Stimulated activated CD8-positive, alpha-beta memory T cell treated with anti-CD3 and anti-CD28 coated beads, Interleukin-7, amount 100 ng/mL, for 48 hours (primary cell): ENCODE results near the gene VPS4B.

Experiments used
- DNase-seq, 2 donors: peaks; one replicate each; pipeline ENCODE4 v3.0.0-alpha.2; 2020; ENCODE audit warnings: low read depth in 1 of 2; ENCODE audit errors: extremely low read depth in 1 of 2

VPS4B gene

DNA sequence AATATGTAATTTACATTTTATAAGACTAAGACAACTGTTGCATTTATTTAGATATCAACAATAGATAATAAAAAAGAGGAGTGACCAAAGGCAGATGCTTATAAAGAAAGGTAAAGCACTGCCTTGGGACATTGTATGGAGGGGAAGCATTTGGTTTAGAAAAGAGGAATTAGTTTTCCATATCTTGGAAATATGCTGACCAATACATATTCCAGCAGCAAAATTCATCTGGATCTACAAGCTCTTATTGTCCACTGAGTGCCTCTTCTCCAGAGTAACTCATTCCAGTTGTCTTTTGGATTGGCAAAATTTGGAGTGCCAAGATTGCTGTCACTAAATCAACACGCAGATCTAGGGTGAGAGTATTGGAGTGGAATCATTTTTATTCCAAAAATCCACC lies 8.9 kb upstream of the VPS4B start:
- no peak for DNase-seq

DNA sequence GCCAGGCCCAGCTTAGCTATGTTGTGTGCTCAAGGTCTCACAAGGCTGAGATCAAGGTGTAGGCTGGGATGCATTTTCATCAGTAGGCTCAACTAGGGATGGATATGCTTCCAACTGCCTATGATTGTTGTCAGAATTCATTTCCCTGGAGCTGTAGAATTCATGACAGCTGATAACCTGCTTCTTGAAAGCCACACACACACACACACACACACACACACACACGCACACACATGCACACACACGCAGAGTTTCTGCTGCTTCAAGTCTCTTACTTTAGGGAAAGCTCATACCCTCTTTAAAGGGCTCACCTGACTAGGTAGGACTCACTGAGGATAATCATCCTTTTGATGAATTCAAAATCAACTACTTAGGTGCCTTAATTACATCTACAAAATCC lies 8.2 kb upstream of the VPS4B start:
- no peak for DNase-seq

DNA sequence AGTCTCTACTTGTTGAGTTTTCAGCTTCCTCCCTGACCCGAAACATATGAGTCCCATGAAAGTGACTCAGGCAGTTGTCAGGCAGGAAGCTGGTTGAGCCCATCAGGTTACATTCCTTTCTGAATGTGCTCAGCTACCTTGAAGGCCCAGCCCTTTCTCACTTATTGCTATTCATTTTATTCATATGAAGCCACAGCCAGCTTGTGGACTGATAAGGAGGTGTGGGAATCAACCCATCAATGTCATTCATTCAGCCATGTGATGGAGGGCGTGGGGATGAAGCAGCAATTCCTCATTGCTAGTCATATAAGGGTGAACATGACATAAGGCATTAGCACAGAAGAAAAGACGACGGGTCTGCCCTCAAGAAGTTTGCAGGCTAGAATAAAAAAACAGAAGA lies 5.3 kb upstream of the VPS4B start:
- no peak for DNase-seq

DNA sequence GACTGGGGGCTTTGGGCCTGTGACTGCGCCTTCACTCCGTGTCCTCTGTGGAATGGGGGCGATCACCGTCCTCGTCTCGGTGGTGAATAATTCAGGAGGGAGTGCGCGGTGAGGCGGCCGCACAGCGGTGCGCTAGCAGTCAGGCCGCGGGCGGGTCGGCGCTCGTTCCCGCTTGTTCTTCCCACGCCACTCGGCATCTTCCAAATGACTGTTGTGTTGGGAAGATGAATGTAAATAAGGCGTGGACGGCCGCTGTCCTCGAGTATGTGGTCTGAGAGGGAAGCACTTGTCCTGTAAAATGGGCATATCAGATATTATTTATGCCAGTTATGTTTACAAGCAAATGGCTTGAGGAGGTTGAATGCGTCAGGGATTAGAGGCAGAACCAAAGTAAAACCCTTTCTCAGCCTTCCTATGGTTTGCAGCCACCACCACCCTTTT lies 608 bp upstream of the VPS4B start:
- no peak for DNase-seq

DNA sequence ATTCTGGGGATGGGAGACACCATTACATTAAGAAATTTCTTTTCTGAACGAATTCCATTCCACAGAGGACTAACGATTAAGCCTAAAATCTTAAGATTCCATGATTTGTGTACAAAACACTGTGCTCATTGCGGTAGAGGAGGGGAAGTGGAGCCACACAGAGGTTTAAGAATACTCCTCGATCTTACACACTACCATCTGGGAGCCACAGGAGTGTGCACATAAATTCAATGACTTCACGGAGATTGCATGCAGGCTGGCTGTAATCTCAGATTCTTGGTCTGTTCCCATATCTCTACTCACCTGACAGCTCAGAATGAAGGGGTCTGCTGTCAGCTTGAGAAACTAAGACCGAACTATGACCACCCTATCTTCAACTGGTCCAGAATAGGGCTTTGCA lies 762 bp downstream of the VPS4B start:
- no peak for DNase-seq

DNA sequence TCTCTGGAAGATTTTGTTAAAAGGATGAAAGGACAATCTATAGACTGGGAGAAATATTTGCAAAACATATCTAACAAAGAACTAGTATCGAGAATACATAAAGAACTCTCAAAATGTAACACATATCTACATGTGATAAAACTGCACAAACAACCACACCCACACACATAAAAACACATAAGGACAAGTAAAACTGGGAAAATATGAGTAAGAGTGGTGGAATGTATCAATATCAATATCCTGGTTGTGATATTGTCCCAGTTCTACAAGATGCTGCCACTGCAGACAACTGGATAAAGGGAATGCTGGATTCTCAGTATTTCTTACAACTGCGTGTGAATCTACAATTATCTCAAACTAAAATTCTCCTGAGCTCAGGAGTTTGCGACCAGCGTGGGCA lies 9.3 kb downstream of the VPS4B start:
- no peak for DNase-seq

DNA sequence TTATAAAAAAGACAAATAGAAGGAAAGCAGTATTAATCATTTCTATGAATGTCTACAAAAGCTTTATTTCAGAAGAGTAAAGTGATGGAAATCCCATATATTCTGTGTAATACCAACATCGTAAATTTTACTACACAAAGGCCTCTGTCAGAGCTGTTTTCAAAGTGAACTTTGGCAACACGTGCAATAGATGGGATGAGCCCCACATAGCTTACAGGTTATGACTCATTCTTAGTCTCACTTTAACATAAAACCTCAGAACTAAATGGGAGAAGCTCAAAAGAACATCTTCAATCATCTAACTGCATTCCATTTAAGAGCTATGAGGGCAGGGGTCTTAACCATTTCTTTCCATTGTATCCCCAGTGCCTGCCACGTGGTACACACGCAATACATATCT lies 11.5 kb downstream of the VPS4B start:
- no peak for DNase-seq

DNA sequence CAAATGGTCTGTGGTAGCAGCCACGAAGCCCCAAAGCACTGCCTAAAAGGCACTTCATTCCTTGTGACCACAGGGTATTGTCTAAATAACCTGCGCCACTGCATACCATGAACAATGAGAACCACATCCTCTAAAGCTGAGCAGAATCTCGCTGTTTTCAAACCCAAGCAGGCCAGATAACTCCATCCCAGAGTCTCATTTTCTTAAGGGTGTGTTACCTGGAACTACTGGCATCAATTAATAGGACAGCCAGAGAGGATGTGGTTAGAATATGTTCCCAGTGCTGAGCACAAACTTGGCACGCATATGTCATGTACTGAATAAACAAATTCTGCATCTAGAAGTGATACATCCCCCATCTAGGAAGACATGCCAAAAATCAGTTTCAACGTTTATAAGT lies 13.0 kb downstream of the VPS4B start:
- no peak for DNase-seq

DNA sequence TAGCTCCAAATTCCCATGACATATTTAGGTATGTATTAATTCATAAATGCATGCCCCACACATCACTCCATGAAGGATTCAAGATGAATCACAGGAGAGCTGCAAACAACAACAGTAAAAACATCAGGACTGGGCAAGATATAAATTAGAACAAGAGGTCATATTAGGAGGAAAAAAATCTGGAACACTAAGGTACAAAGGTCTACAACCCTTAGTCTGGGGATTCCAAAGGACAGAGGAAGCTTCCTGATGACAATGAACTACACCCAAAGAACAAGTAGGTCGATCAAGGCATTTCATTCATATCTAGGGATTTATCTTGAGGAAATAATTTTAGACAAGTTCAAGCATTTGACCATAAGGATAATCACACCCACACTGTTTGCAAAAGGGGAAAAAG lies 14.5 kb downstream of the VPS4B start:
- DNase-seq: no peak

DNA sequence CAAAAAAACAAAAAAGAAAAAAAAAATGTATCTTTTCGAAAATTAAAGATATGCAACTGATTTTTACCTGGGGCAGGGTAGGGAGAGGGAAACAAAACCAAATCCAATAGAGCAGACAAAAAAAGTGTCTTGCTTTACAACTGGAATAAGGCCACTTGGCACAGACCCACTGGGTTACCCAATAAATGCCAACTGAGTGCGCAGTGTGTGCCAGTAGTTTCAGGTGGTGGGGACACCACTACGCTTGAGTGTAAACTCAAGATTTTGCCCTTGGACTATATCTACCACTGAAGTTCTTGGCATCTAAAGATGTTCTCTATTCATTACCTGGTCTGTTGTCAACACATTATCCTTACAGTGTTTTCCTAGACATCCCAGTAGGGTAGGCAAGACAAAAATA lies 16.3 kb downstream of the VPS4B start:
- no peak for DNase-seq

DNA sequence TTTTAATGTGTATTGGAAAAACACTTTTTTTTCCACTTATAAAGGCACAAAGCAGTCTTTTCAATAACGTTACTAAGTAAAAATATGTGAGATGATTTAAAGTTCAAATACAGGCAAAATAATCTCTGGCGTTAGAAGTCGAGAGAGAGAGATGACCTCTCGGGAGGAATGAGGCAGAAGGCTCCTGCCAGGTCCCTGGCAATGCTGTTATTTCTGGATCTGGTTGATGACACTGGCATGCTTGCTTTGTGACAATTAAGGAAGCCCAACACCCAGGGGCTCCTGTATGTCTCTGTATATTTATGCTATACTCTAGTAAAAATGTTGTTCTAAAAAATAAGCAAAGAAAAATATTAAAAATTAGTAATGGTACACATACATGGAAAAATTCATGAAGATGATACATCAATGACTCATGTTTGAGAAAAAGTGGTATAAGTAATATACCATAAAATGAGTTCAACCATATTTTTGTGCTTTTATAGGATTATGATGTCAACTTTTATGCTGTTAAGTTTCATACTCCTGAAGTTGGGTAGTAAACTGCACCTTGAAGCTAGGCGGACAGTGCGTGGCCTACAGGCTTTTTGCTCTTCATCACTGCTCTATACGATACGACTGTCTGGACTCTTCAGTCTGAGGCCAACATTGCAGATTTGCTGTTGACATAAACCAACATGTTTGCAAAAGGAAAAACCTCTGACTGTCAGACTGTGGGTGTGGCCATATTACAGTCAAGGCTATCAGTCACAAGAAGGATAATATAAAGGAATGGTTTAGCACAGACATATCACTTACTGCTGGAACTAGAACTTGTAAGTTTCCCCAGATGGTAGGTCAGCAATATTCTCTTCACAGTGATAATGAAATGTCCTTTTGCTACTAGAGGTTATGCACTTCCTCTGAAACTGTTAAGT lies 19.8 kb downstream of the VPS4B start:
- DNase-seq: no peak

DNA sequence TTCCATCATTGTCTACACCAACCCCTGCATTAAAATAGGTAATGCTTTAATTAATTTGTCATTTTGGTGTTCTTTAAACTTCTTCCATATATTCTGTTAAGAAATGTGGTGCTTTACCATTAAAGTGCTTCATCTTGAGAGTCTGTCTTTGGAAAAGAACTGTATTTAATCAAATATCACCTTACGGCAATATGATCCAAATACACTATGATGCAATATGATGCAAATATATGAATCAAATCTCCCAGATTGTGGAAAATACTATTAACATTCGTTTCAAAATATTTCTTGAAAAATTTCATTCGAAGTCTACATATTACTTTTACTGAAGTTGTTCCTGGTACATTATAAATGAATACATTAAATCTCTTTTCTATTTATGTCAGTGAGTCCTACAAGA lies 23.0 kb downstream of the VPS4B start:
- DNase-seq: no peak

DNA sequence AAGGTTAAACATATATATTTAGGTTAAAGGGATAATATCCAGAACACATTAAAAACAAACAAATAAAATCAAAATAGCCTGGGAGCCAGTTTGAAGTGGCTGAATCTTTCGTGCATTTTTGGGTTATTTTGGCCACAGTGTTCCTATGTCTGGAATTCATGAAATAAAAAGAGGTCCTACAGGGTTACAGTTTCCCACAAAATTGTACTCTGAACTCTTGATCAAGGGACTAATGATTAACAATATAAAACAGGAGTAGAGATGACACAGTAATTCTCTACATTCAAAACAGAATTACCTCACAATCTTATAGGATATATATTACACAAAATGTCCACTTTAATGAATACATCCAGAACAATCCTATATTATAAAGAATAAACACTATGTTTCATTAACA lies 24.9 kb downstream of the VPS4B start:
- no peak for DNase-seq

DNA sequence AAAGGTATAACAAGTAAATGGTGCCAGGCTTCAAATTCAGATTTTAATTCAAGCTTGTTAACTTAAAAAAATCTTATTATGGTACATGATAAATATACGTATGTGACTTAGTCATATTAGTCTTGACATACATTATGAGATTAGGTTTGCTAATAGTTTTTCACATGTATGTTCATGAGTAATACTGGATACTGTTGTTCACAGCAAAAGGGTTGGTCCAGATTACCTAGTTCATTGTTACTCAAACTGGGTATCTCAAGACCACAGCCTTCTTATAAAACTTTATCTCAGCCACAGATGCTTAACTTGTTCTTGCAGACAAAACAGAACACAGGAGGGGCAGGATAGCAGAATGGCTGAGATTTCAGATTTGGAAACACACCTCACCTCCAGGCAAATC lies 26.8 kb downstream of the VPS4B start:
- no peak for DNase-seq

DNA sequence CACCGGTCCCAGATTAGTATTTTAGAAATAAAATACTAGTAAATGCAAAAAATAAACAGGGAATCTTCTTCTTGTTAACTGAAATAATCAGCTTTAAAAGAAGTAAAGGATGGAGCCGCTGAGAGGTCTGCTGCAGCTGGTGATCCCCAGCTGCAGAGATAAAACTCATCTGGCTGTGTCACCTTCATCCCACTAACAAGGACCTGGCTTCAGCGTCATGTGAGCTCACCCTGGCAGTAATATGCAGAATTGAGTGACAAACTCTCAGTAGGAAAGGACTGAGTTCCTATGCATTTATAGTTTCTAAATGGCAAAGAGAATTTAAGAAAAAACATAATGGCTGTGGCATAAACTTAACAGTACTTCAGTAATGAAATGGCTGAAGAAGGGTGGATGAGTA lies 27.3 kb downstream of the VPS4B start:
- no peak for DNase-seq

DNA sequence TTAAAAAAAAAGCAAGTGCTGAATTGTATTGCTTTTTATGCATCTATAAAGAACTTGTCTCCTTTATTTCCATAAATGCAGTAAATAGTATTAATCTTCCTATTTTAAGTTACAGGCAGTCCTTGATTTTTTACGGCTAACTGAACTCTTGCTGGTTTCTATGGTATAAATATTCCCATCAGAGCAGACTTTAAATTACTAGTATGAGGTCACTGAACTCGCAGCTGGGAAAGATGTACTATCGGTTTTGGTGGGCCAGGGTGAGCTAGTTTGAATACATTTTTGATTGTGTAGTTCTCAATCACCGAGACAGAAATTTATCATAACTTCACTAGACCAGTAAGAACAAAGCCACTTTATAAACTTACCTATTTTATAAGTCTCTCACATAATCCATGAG lies 34.4 kb downstream of the VPS4B start:
- no peak for DNase-seq

DNA sequence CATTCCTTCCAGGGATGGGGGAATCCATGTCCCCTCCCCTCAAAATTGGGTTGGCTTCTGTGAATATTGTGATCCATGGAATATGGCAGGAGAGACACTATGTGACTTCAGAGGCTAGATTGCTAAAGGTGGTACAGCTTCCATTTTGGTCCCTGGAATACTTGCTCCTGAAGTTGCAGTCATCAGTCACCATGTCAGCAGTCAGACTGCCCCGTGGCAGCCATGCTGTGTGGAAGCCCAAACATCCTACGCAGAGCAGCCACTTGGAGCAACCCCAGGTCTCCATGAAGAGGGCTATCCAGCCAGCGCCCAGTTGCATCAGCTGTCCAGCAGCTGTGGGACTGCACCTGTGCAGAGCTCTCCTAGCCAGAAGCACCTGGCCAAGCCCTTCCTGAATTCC lies 39.4 kb downstream of the VPS4B start:
- DNase-seq: no peak

DNA sequence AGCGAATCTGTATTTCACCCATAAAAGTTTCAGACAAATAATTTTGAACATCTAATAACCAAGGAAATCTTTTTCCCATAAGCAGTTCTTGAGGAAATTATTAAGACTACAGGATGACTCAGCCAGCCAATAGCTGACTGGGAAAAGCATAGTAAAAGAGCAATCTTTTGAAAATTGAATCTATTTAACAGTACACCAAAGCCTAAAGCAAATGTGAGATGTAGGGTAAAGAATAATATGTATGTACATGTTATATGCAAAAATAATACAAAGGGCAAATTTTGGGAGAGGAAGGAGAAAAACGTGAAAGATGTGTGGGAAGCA lies 42.7 kb downstream of the VPS4B start:
- no peak for DNase-seq

DNA sequence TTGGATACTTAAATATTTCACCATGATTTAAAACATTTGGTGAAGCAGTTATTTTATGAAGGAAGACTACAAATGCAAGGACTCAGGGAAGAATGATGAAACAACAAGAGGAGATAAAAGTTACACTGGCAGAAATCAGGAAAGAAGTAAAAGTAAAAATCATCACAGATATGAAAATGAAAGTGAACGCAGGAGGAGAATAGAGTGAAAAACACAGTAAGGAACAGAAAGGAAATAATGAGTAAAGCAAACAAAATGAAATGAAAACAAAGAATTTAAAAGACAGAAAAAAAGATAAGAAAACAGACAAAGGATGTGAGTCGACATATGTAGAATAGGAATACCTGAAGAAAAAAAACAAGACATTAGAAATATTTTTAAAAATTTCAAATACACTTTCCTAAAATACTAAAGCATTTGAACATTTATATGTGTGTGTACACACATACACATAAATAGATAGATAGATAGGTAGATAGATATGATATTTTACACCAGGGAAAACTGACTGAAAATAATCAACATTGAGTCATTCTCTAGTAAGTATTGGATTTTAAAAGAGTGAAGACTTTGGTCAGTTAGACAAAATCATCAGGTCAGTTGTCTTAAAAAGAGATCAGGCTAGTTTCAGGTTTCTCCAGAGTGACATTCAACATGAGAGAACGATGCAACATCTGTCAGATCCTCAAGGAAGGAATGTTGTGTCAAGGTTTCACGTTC lies 43.2 kb downstream of the VPS4B start:
- no peak for DNase-seq

DNA sequence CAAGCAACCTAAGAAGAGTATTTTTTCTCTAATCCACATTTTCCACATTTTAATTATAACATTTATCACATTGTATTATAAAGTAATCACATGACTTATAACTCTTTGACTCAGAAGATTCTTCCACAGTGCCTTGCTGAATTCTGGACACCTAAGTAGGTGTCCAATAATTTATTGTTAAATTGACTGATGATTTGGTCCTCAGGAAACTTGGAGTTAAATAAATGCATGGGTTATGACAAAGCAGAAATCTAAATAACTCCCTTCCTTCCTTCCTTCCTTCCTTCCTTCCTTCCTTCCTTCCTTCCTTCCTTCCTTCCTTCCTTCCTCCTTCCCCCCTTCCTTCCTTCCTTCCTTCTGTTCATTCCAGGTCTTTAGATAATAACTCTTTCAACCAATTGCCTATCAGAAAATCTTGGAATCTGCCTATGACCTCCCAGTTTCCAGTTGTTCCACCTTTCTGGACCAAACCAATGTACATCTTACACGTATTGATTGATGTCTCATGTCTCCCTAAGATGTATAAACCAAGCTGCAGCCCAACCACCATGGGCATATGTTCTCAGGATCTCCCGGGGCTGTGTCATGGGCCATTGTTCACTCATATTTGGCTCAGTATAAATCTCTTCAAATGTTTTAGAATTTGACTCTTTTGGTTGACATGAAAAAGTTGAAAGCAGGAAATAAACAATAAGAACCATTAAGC lies 44.8 kb downstream of the VPS4B start:
- no peak for DNase-seq

DNA sequence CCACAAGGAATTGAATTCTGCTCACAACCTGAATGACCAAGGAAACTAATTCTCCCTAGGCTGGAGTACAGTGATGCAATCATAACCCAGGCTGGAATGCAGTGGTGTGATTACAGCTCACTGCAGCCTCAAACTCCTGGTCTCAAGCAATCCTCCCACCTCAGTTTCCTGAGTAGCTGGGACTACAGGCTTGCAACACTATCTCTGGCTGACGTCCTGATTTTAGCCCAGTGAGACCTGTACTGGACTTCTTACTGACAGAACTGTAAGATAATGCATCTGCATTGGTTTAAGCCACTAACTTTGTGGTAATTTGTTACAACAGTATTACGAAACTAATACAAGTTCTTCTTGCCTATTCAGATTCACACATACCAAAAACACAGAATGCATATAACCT lies 45.7 kb downstream of the VPS4B start:
- no peak for DNase-seq

DNA sequence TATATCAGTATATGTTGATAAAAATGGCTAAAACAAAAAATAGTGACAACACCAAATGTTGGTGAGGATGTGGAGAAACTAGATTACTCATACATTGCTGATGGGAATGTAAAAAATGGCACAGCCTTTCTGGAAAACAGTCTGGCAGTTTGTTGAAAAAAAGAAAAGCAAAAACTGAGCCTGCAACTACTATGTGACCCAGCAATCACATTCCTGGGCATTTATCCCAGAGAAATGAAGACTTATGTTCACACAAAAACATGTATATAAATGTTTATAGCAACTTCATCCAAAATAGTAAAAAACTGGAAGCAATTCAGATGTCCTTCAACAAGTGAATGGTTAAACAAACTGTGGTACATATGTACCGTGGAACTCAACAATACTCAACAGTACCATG lies 47.7 kb downstream of the VPS4B start:
- DNase-seq: no peak
